Mesenchymal stem cell (in vitro differentiated cells and primary cell): ENCODE results near the gene ACSM6.

Experiments used
- DNase-seq: peaks from one replicate; pipeline ENCODE4 v3.0.0-alpha.2; 2013
- H2AFZ ChIP-seq: one replicate; pipeline ENCODE4 v1.6.1; 2013; ENCODE audit warnings: low read depth, mild to moderate bottlenecking, control low read depth, inconsistent platforms, low read length, moderate library complexity
- H2AK5ac ChIP-seq: 2 replicates; pipeline ENCODE4 v1.6.1; 2013; ENCODE audit warnings: low read length, moderate library complexity, mild to moderate bottlenecking, inconsistent platforms; ENCODE audit not compliant: severe bottlenecking
- H2BK120ac ChIP-seq: one replicate; pipeline ENCODE4 v1.6.1; 2013; ENCODE audit warnings: low read depth, mild to moderate bottlenecking, inconsistent platforms, low read length, moderate library complexity
- H2BK12ac ChIP-seq, 2 experiments: one replicate each; pipeline ENCODE4 v1.6.1; 2013; ENCODE audit warnings: inconsistent platforms in 2 of 2, low read length in 2 of 2, mild to moderate bottlenecking in 2 of 2, moderate library complexity in 2 of 2, control low read depth in 1 of 2
- H2BK15ac ChIP-seq: one replicate; pipeline ENCODE4 v1.6.1; 2013; ENCODE audit warnings: mild to moderate bottlenecking, low read depth, inconsistent platforms; ENCODE audit not compliant: poor library complexity, severe bottlenecking
- H2BK5ac ChIP-seq: 2 replicates; pipeline ENCODE4 v1.6.1; 2013; ENCODE audit warnings: low read depth, mild to moderate bottlenecking, low read length, control low read depth, inconsistent platforms; ENCODE audit not compliant: poor library complexity, severe bottlenecking
- H3K14ac ChIP-seq, 2 experiments: one replicate each; pipeline ENCODE4 v1.6.1; 2013; ENCODE audit warnings: inconsistent platforms in 2 of 2, low read length in 2 of 2, control low read depth in 1 of 2, mild to moderate bottlenecking in 1 of 2, moderate library complexity in 1 of 2
- H3K18ac ChIP-seq, 2 experiments: one replicate each; pipeline ENCODE4 v1.6.1; 2013; ENCODE audit warnings: inconsistent platforms in 2 of 2, low read length in 2 of 2, control low read depth in 1 of 2, low read depth in 1 of 2, mild to moderate bottlenecking in 1 of 2
- H3K23ac ChIP-seq, 2 experiments: one replicate each; pipeline ENCODE4 v1.6.1; 2013; ENCODE audit warnings: inconsistent platforms in 2 of 2, low read length in 2 of 2, mild to moderate bottlenecking in 2 of 2, moderate library complexity in 2 of 2, control low read depth in 1 of 2
- H3K27ac ChIP-seq: 2 replicates; pipeline ENCODE4 v1.5.1; 2013; ENCODE audit warnings: mild to moderate bottlenecking, moderate library complexity, low read length, control low read depth, inconsistent platforms; ENCODE audit not compliant: poor library complexity, severe bottlenecking
- H3K27me3 ChIP-seq, 2 experiments: 2 replicates each; pipeline versions ENCODE4 v1.6.1 to v1.7.0; 2013; ENCODE audit warnings: low read length in 2 of 2, mild to moderate bottlenecking in 2 of 2, moderate library complexity in 2 of 2, control low read depth in 1 of 2, inconsistent platforms in 1 of 2; ENCODE audit not compliant: control insufficient read depth in 1 of 2, insufficient read depth in 1 of 2
- H3K36me3 ChIP-seq, 2 experiments: 2 replicates each; pipeline versions ENCODE4 v1.6.1 to v1.7.0; 2013; ENCODE audit warnings: low read length in 2 of 2, control low read depth in 1 of 2, inconsistent platforms in 1 of 2, low read depth in 1 of 2, mild to moderate bottlenecking in 1 of 2; ENCODE audit not compliant: insufficient read depth in 2 of 2, control insufficient read depth in 1 of 2
- H3K4ac ChIP-seq, 2 experiments: one replicate each; pipeline ENCODE4 v1.6.1; 2013; ENCODE audit warnings: inconsistent platforms in 2 of 2, low read length in 2 of 2, mild to moderate bottlenecking in 2 of 2, moderate library complexity in 2 of 2, control low read depth in 1 of 2, low read depth in 1 of 2
- H3K4me1 ChIP-seq: 2 replicates; pipeline ENCODE4 v1.6.1; 2013; ENCODE audit warnings: low read depth, low read length, control low read depth; ENCODE audit not compliant: control insufficient read depth, insufficient read depth
- H3K4me2 ChIP-seq: 2 replicates; pipeline ENCODE4 v1.6.1; 2013; ENCODE audit warnings: low read length, mild to moderate bottlenecking, inconsistent platforms; ENCODE audit not compliant: poor library complexity, severe bottlenecking
- H3K4me3 ChIP-seq, 2 experiments: 2 replicates each; pipeline versions ENCODE4 v1.5.1 to v1.7.0; 2013; ENCODE audit warnings: low read length in 2 of 2, mild to moderate bottlenecking in 2 of 2, control low read depth in 1 of 2, low read depth in 1 of 2; ENCODE audit not compliant: insufficient read depth in 1 of 2
- H3K79me1 ChIP-seq: replicated peaks from 2 replicates; pipeline ENCODE4 v1.6.1; 2013; ENCODE audit warnings: mild to moderate bottlenecking, control low read depth, low read length, inconsistent platforms; ENCODE audit not compliant: poor library complexity, severe bottlenecking
- H3K9ac ChIP-seq: 2 replicates; pipeline ENCODE4 v1.7.0; 2013; ENCODE audit warnings: mild to moderate bottlenecking, low read length, moderate library complexity
- H3K9me3 ChIP-seq: 2 replicates; pipeline ENCODE4 v1.7.0; 2013; ENCODE audit warnings: mild to moderate bottlenecking, low read length; ENCODE audit not compliant: control insufficient read depth
- H4K8ac ChIP-seq: one replicate; pipeline ENCODE4 v1.6.1; 2013; ENCODE audit warnings: inconsistent platforms, mild to moderate bottlenecking, low read length, moderate library complexity
- H4K91ac ChIP-seq: one replicate; pipeline ENCODE4 v1.6.1; 2013; ENCODE audit warnings: mild to moderate bottlenecking, low read length, inconsistent platforms
- WGBS: methylation state at CpG from one replicate; pipeline ENCODE4 v1.1.7; 2013; ENCODE audit warnings: mixed read lengths; 5-methylcytosine and 5-hydroxymethylcytosine counted together

Gene ACSM6

DNA sequence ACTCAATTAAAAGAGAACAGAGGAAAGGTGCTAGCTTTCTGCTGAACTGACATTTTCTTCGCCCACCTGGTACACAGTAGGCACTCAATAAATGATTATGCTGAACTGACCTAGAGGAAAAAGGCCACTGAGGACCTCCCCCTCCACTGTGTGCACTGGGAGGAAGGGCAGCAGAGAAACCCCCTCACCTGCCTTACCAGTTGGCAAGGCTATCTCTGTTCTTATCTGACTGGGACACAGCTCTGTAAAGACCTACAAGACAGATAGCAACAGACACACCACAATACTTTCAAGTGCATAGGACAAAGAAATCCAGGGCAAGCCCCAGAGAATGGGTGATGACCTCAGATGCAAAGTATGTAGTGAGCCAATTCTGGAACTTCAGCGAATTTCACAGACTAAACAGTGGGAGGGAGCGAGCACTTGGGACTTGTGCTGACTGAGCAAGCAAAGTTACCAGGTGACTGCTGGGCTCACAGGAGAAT, 66.4 kb downstream of the ACSM6 start:
- H3K36me3 ChIP-seq, result peaks cover 5 to 22% of the 10 kb centered on the region in 2 experiments
- no peak overlapping the region for H3K23ac ChIP-seq
- H3K79me1 ChIP-seq, result peaks cover 14% of the 10 kb centered on the region
- no peak overlapping the region for H3K4me2 ChIP-seq
- 31% methylated on average over 3 of the region's 3 CpGs for WGBS
- H3K27me3 ChIP-seq, result no peaks in the 10 kb centered on the region
- peak overlapping the region; percentile 64 to 86 for H3K18ac ChIP-seq
- H2AFZ ChIP-seq, result no peak overlapping the region
- DNase-seq, result peak; percentile 99
- peak overlapping the region; percentile 67 for H3K9ac ChIP-seq
- H2BK12ac ChIP-seq, result no peak overlapping the region
- H3K4me3 ChIP-seq, result peak overlapping the region in 1 of 2 experiments; percentile 32
- H2BK120ac ChIP-seq, result no peak overlapping the region
- H3K14ac ChIP-seq, result no peak overlapping the region
- peak overlapping the region; percentile 93 for H3K27ac ChIP-seq
- peak overlapping the region in 1 of 2 experiments; percentile 67 for H3K4ac ChIP-seq
- peak overlapping the region; percentile 91 for H4K91ac ChIP-seq
- H4K8ac ChIP-seq, result peak overlapping the region; percentile 81
- peaks cover 24% of the 10 kb centered on the region for H3K4me1 ChIP-seq
- H3K9me3 ChIP-seq, result peaks cover 9% of the 10 kb centered on the region
- no peak overlapping the region for H2BK15ac ChIP-seq
- peak overlapping the region; percentile 49 for H2BK5ac ChIP-seq
- H2AK5ac ChIP-seq, result peak overlapping the region; percentile 94

DNA sequence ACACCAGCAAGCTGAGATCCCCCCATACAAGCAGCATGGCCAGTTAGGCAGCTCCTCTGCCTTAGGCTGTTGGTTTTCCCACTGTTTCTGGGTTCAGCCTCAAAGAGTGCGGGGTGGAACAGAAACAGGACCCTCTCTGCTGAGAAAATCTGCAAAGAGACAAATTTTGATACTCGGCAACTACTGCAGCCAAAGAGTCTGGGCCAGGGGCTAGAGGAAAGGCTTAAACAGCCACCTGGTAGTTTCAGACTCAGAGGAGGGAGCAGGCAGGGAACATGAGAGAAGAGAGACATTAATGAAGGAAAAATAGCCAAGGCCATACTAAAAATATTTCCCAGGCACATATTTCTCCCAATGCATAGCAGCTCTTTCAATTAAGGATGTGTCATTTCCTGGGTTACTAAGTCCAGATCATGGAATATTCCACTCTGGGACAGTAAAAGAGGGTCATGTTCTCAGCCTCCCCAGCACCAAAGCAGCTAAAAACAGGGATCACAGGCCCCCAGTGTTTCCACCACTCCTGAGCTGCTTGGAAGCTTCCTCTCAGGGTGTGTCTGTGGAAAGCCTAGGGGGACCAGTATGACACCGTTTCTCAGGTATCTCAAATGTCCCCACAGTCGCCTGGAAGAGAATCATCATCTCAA, 67.0 kb downstream of the ACSM6 start:
- H2BK12ac ChIP-seq, result peak overlapping the region; percentile 69 to 94
- peaks cover 9% of the 10 kb centered on the region for H3K9me3 ChIP-seq
- H3K14ac ChIP-seq, result no peak overlapping the region
- peak overlapping the region; percentile 40 to 78 for H3K4ac ChIP-seq
- H3K9ac ChIP-seq, result peak overlapping the region; percentile 67
- H2BK120ac ChIP-seq, result peak overlapping the region; percentile 87
- H3K4me1 ChIP-seq, result peaks cover 24% of the 10 kb centered on the region
- DNase-seq, result peak; percentile 83
- H2BK15ac ChIP-seq, result no peak overlapping the region
- H4K91ac ChIP-seq, result peak overlapping the region; percentile 54
- peak overlapping the region; percentile 92 for H2AK5ac ChIP-seq
- peaks cover 17% of the 10 kb centered on the region for H3K79me1 ChIP-seq
- peak overlapping the region; percentile 93 for H3K27ac ChIP-seq
- H3K27me3 ChIP-seq, result no peaks in the 10 kb centered on the region
- H3K23ac ChIP-seq, result no peak overlapping the region
- H3K18ac ChIP-seq, result peak overlapping the region; percentile 64 to 81
- 61% methylated on average over 3 of the region's 4 CpGs for WGBS
- H3K4me3 ChIP-seq, result peak overlapping the region in 1 of 2 experiments; percentile 32
- H4K8ac ChIP-seq, result no peak overlapping the region
- H2BK5ac ChIP-seq, result peak overlapping the region; percentile 88
- H3K36me3 ChIP-seq, result peaks cover 5 to 22% of the 10 kb centered on the region in 2 experiments
- H3K4me2 ChIP-seq, result peak overlapping the region; percentile 42
- no peak overlapping the region for H2AFZ ChIP-seq

GRCh38 chr10:95261926-95262325, 67.9 kb downstream of the ACSM6 start:
- H3K4me2 ChIP-seq, result no peak overlapping the region
- 95% methylated on average over 3 of the region's 3 CpGs for WGBS

DNA sequence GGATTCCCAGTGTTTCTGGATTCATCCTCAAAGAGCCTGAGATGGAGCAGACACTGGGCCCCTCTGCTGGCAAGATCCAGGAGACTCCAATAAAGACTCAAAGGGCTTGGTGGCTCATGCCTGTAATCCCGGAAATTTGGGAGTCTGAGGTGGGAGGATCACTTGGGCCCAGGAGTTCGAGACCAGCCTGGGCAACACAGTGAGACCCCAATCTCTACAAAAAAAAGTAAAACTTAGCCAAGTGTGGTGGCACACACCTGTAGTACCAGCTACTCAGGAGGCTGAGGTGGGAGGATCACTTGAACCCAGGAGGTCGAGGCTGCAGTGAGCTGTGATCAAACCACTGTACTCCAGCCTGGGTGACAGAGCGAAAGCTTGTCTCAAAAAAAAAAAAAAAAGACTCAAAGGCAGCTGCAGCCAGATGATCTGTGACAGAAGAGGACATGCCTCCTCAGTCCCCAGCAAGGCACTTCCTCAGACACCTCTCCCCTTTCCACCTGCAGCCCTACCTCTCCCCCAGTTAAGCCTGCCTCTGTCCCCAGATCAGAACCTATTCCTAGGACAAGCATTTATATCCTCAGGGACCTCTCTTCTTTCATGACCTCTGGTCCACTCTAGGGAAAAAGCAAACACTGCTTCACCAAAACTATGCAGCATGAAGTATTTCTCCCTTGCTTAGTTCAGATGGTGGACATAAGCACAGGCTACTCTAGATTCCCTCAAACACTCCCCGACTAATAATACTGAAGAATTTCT, 68.9 kb downstream of the ACSM6 start:
- DNase-seq, result peak; percentile 56
- H2AK5ac ChIP-seq, result peak overlapping the region; percentile 88
- no peak overlapping the region for H2AFZ ChIP-seq
- H3K14ac ChIP-seq, result no peak overlapping the region
- H3K4ac ChIP-seq, result no peak overlapping the region
- H3K4me1 ChIP-seq, result peaks cover 25% of the 10 kb centered on the region
- H3K27me3 ChIP-seq, result no peaks in the 10 kb centered on the region
- no peak overlapping the region for H2BK5ac ChIP-seq
- H3K79me1 ChIP-seq, result peaks cover 15% of the 10 kb centered on the region
- no peak overlapping the region for H3K18ac ChIP-seq
- H3K4me2 ChIP-seq, result no peak overlapping the region
- H4K91ac ChIP-seq, result no peak overlapping the region
- no peak overlapping the region for H4K8ac ChIP-seq
- H3K23ac ChIP-seq, result no peak overlapping the region
- no peak overlapping the region for H3K9ac ChIP-seq
- WGBS, result 80% methylated on average over 3 of the region's 5 CpGs
- no peak overlapping the region for H2BK15ac ChIP-seq
- H2BK12ac ChIP-seq, result no peak overlapping the region
- H3K27ac ChIP-seq, result peak overlapping the region; percentile 28
- no peak overlapping the region for H2BK120ac ChIP-seq
- H3K9me3 ChIP-seq, result no peaks in the 10 kb centered on the region
- no peak overlapping the region for H3K4me3 ChIP-seq
- peaks cover 0 to 20% of the 10 kb centered on the region in 2 experiments for H3K36me3 ChIP-seq

More at GRCh38 chr10:95261926-95262325, 67.9 kb downstream of the ACSM6 start:
- Histone ChIP-seq H3K4me1 (peaks cover 25% of the 10 kb centered on the region), H2BK12ac (no peak overlapping the region), H2BK15ac (no peak overlapping the region), H4K8ac (no peak overlapping the region), H3K79me1 (peaks cover 18% of the 10 kb centered on the region), H3K14ac (no peak overlapping the region), H3K23ac (no peak overlapping the region), H3K4ac (no peak overlapping the region), H2BK120ac (no peak overlapping the region), H3K36me3 (peaks cover 5 to 22% of the 10 kb centered on the region in 2 experiments), H3K9me3 (peaks cover 2% of the 10 kb centered on the region), H3K27me3 (no peaks in the 10 kb centered on the region), H3K27ac (no peak overlapping the region), H4K91ac (no peak overlapping the region), H2AFZ (no peak overlapping the region), H3K4me3 (no peak overlapping the region), H2BK5ac (no peak overlapping the region), H3K9ac (no peak overlapping the region), H2AK5ac (peak overlapping the region; percentile 2), H3K18ac (no peak overlapping the region)
- no peak for DNase-seq
